Esophagus muscularis mucosa (tissue), 4 donors: Measurements from ENCODE around the gene ITPRID1. TPM values are rescaled to one million over a fixed set of nuclear protein-coding genes. Genes with fewer than 3 reads are reported as not detected.

ENCODE experiments used
- DNase-seq: peaks from one replicate; pipeline ENCODE4 v3.0.0-alpha.2; 2017; ENCODE audit errors: extremely low spot score
- H3K27ac ChIP-seq, 4 donors: fragments of 200-600 bp; sonication (generic); replicated peaks in 1 of 4; 1 replicate in 3 of 4; 2 replicates in 1 of 4; pipeline ENCODE4 v1.5.1; 2016 to 2019; ENCODE audit warnings: mild to moderate bottlenecking in 1 of 4
- H3K27me3 ChIP-seq, 4 donors: fragments of 200-600 bp; sonication (generic); one replicate each; pipeline versions ENCODE4 v1.5.1 to v1.6.0; 2016 to 2019
- H3K36me3 ChIP-seq, 4 donors: fragments of 200-600 bp; sonication (generic); one replicate each; pipeline ENCODE4 v1.5.1; 2016 to 2019
- H3K4me1 ChIP-seq, 4 donors: fragments of 200-600 bp; sonication (generic); one replicate each; pipeline ENCODE4 v1.5.1; 2016 to 2019
- H3K4me3 ChIP-seq, 4 donors: fragments of 200-600 bp; sonication (generic); 1 replicate in 2 of 4; 2 replicates in 2 of 4; pipeline ENCODE4 v1.5.1; 2016 to 2019; ENCODE audit warnings: mild to moderate bottlenecking in 4 of 4, moderate library complexity in 1 of 4
- H3K9me3 ChIP-seq, 4 donors: fragments of 200-600 bp; sonication (generic); 1 replicate in 3 of 4; 2 replicates in 1 of 4; pipeline ENCODE4 v1.5.1; 2016 to 2019
- EP300 ChIP-seq: sonication (generic); formaldehyde crosslinking; IDR thresholded peaks from one replicate; pipeline ENCODE4 v1.6.1; 2017; ENCODE audit warnings: antibody characterized with exemption
- POLR2A ChIP-seq: fragments of 450-650 bp; IDR thresholded peaks from one replicate; pipeline ENCODE4 v1.6.1; 2017; ENCODE audit warnings: antibody characterized with exemption, moderate library complexity, mild to moderate bottlenecking, low read depth
- POLR2AphosphoS5 ChIP-seq, 2 donors: sonication (generic); formaldehyde crosslinking; IDR thresholded peaks; one replicate each; pipeline ENCODE4 v1.6.1; 2017; ENCODE audit warnings: antibody characterized with exemption in 2 of 2
- WGBS: methylation state at CpG from one replicate; pipeline ENCODE4 v1.1.5; 2018; 5-methylcytosine and 5-hydroxymethylcytosine counted together
- intact Hi-C: fragments of 100-400 bp; cut with DNase I; formaldehyde crosslinking; loops from one replicate; pipeline ENCODE4 v1.15.1; 2023
- total RNA-seq, 4 donors: library from RNA; depleted of rRNA; stranded (reverse); fragments of >200 nt; gene quantifications; one replicate each; pipeline versions ENCODE4 v1.1.0 to v1.2.1, GENCODE V29; 2016
- TF ChIP-seq, protein P1 (sequence below), 3 experiments: fragments of 200-600 bp in 2 of 3; fragments of 450-650 bp in 1 of 3; sonication (generic) in 2 of 3; IDR thresholded peaks; one replicate each; pipeline ENCODE4 v1.5.1; 2017 to 2019; ENCODE audit warnings: antibody characterized with exemption in 3 of 3, mild to moderate bottlenecking in 2 of 3, moderate library complexity in 1 of 3

The ITPRID1 gene
- total RNA-seq, 4 donors from 2014 or later: not detected

DNA sequence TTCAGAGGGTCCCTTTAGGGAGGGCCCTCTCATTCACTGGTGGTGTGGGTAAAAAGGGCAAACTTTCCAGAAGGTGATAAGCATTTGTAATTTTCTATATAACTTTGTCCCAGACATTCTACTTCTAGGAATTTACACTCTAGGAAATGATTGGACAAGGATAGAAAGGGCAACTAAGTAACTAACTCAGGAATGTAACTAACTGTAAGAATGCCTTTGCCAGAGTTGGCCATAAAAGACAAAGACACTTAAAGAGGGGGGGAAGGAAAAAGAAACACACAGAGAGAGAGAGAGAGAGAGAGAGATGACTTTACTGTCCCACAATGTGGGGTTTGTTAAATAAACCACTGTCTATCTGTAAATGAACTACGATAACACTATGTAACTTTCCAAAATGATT is 38.5 kb upstream of the ITPRID1 start:
- WGBS: 26% methylated on average over 1 of the region's 1 CpG
- no peaks in the 10 kb centered on the region for H3K9me3 ChIP-seq
- H3K4me1 ChIP-seq: peaks cover 0 to 4% (median 0%) of the 10 kb centered on the region in 4 donors
- H3K4me3 ChIP-seq: no peak overlapping the region
- no peak for DNase-seq
- H3K27me3 ChIP-seq: no peaks in the 10 kb centered on the region
- no peak overlapping the region for H3K27ac ChIP-seq
- TF ChIP-seq, protein P1, sequence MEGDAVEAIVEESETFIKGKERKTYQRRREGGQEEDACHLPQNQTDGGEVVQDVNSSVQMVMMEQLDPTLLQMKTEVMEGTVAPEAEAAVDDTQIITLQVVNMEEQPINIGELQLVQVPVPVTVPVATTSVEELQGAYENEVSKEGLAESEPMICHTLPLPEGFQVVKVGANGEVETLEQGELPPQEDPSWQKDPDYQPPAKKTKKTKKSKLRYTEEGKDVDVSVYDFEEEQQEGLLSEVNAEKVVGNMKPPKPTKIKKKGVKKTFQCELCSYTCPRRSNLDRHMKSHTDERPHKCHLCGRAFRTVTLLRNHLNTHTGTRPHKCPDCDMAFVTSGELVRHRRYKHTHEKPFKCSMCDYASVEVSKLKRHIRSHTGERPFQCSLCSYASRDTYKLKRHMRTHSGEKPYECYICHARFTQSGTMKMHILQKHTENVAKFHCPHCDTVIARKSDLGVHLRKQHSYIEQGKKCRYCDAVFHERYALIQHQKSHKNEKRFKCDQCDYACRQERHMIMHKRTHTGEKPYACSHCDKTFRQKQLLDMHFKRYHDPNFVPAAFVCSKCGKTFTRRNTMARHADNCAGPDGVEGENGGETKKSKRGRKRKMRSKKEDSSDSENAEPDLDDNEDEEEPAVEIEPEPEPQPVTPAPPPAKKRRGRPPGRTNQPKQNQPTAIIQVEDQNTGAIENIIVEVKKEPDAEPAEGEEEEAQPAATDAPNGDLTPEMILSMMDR (IDR thresholded peaks at IDR 0.05): no peak
- TF ChIP-seq POLR2AphosphoS5 (IDR thresholded peaks at IDR 0.05): no peak
- TF ChIP-seq POLR2A: no peak
- no peak for TF ChIP-seq EP300
- no peaks in the 10 kb centered on the region for H3K36me3 ChIP-seq
- intact Hi-C loops: no loop called here

DNA sequence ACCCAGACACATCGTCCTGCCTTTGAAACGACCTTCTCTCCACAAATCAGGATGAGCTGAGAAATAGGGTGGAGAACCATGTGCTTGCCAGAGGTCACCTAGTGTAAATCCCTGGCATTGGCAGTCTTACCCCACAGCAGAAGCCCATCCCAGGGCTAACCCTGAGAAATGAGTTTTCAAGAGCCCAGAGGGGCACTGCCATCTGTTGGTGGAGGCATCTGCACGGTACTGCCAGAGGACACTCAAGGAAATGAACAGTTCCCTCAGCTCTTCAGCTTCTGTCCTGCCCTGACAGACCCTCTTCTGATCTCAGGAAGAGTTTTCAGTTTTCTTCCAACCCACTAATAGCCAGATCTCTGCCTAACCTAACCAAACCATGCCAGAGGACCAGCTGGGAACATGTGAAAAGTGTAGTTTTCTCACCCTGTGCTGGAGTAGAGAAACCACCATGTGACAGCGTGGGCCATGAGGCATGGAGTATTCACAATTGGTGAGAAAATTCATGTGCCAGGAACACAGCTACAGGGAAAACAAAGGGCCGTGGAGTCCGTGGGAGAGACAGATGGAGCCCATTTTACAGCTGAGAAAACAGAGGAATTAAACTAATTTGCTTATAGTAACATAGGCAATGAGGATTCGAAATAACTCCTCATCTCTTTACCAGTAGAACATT is 37.7 kb upstream of the ITPRID1 start:
- 84% methylated on average over 7 of the region's 7 CpGs for WGBS
- no peak overlapping the region for H3K27ac ChIP-seq
- peaks cover 0 to 4% (median 0%) of the 10 kb centered on the region in 4 donors for H3K4me1 ChIP-seq
- no peaks in the 10 kb centered on the region for H3K9me3 ChIP-seq
- no peak for TF ChIP-seq POLR2A
- H3K36me3 ChIP-seq: no peaks in the 10 kb centered on the region
- no peak for DNase-seq
- intact Hi-C loops: no loop called here
- H3K4me3 ChIP-seq: no peak overlapping the region
- H3K27me3 ChIP-seq: no peaks in the 10 kb centered on the region

DNA sequence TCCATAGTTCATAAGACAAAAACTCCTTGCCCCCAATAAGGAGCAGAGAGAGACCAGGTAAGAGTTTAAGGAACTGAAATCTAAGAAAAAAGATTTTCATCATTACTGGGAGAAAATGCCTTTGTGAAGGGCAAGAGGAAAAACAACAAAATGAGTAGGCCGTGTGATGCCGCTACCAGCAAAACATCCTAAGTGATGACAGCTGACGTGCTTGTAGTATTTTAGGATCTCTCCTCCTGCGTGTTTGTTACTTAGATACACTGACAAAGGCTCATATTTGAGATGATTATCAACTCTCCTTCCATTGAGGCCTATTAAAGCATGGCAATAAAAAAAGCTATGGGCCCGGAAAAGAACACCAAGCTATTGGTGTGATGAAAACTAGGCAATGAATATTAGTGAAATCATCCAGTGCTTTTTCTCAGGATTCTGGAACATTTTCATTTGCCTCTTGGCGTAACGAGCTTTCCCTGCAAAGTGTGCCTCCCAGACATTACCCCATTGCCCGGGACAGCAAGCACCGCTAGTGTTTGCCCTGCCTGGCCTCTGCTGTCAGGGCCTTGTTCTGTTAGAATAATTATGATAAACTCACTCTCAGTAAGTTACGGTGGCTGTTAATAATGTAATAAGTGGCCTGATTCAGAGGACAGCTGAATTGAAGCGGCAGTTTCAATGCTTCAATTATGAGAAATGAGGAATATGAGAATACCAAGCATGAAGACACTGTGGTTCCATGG is 36.8 kb upstream of the ITPRID1 start:
- Histone ChIP-seq H3K27me3 (no peaks in the 10 kb centered on the region), H3K36me3 (no peaks in the 10 kb centered on the region), H3K9me3 (no peaks in the 10 kb centered on the region), H3K4me1 (peaks cover 0 to 4% (median 0%) of the 10 kb centered on the region in 4 donors), H3K4me3 (no peak overlapping the region), H3K27ac (no peak overlapping the region)
- DNase-seq: no peak
- 93% methylated on average over 11 of the region's 11 CpGs for WGBS
- intact Hi-C loops: no loop called here
- no peak for TF ChIP-seq POLR2A
- TF ChIP-seq POLR2AphosphoS5 (IDR thresholded peaks at IDR 0.05): no peak
- TF ChIP-seq, protein P1 (IDR thresholded peaks at IDR 0.05): no peak
- TF ChIP-seq EP300: no peak

DNA sequence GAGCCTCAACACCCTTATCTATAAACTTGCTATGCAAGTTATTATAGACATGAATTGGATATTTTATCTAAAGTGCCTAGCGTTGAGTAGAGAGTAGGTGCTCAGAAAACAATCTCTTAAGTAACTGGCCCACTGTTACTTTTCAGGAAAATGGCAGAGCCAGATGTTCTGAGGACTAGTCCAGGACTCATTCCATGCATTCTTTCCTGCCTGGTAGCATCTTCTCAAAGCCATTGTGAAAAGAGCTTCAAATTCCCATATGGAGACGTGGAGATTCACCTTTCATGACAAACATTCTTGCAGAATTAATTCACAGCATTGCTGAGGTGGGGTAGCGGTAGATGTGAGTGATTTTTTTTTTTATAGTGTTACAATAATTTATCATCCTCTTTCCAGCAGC is 35.9 kb upstream of the ITPRID1 start:
- intact Hi-C loops: no loop called here
- 43% methylated on average over 3 of the region's 3 CpGs for WGBS

DNA sequence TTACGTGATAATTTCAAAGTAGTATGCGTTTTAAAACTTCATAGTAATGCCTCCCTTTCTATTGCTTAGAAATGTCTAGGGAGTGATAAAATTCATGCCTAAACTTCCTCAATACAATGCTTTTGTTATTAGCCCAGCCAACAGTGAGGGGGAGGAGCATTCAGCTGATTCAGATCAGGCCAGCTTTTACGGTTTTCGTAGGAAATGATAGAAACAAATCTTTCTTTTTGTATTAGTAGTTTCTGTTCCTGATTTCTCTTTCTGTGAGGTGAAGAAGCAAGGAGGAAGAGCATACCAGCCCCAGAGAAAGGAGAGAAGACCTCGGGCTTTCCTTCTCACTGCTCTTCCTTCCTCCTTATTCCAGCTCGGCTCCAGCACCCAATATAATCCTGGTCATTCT is 35.2 kb upstream of the ITPRID1 start:
- Histone ChIP-seq H3K27ac (no peak overlapping the region), H3K27me3 (no peaks in the 10 kb centered on the region), H3K4me1 (peaks cover 0 to 4% (median 0%) of the 10 kb centered on the region in 4 donors), H3K36me3 (no peaks in the 10 kb centered on the region), H3K4me3 (no peak overlapping the region), H3K9me3 (no peaks in the 10 kb centered on the region)
- intact Hi-C loops: no loop called here
- WGBS: 30% methylated on average over 6 of the region's 6 CpGs
- TF ChIP-seq POLR2AphosphoS5 (IDR thresholded peaks at IDR 0.05): no peak
- TF ChIP-seq EP300: no peak
- no peak for TF ChIP-seq POLR2A
- TF ChIP-seq, protein P1 (IDR thresholded peaks at IDR 0.05): no peak
- no peak for DNase-seq

More for the DNA sequence above, 35.9 kb upstream of the ITPRID1 start:
- Histone ChIP-seq H3K9me3 (no peaks in the 10 kb centered on the region), H3K27me3 (no peaks in the 10 kb centered on the region), H3K27ac (no peak overlapping the region), H3K36me3 (no peaks in the 10 kb centered on the region), H3K4me3 (no peak overlapping the region), H3K4me1 (peaks cover 0 to 4% (median 0%) of the 10 kb centered on the region in 4 donors)
- no peak for TF ChIP-seq POLR2AphosphoS5 (IDR thresholded peaks at IDR 0.05)
- no peak for TF ChIP-seq EP300
- TF ChIP-seq, protein P1 (IDR thresholded peaks at IDR 0.05): no peak
- no peak for TF ChIP-seq POLR2A
- DNase-seq: no peak
